Activated T-cell treated with anti-CD3 and anti-CD28 coated beads, Interleukin-2, amount 50 U/mL, for 72 hours (primary cell): ENCODE results near the gene MKKS. TPM values are rescaled to one million over a fixed set of nuclear protein-coding genes. Genes with fewer than 3 reads are reported as not detected.

Experiments
- ATAC-seq, 2 donors: fragments of 150-1000 bp; cut with Tn5 transposase; replicated peaks in 1 of 2; 2 replicates each; pipeline ENCODE4 v1.10.0; 2021; ENCODE audit warnings: moderate library complexity in 2 of 2, mild to moderate bottlenecking in 1 of 2
- DNase-seq, 2 donors: peaks; one replicate each; pipeline ENCODE4 v3.0.0; 2021 to 2022; ENCODE audit warnings: mixed read lengths in 1 of 2
- H3K27ac Mint-ChIP-seq: one replicate; pipeline ENCODE4 v1.8.0; 2022; ENCODE audit warnings: mild to moderate bottlenecking, moderate library complexity, mixed read lengths
- H3K27me3 Mint-ChIP-seq: one replicate; pipeline ENCODE4 v1.8.0; 2022; ENCODE audit warnings: low read depth, mixed read lengths
- H3K36me3 Mint-ChIP-seq, 2 donors: one replicate each; pipeline ENCODE4 v1.8.0; 2022; ENCODE audit warnings: mixed read lengths in 2 of 2, mild to moderate bottlenecking in 1 of 2; ENCODE audit not compliant: insufficient read depth in 2 of 2
- H3K4me1 Mint-ChIP-seq: one replicate; pipeline ENCODE4 v1.8.0; 2022; ENCODE audit warnings: low read depth, mixed read lengths
- H3K4me3 Mint-ChIP-seq, 2 donors: one replicate each; pipeline ENCODE4 v1.8.0; 2022; ENCODE audit warnings: mild to moderate bottlenecking in 2 of 2, mixed read lengths in 2 of 2, moderate library complexity in 2 of 2
- H3K9me3 Mint-ChIP-seq, 2 donors: one replicate each; pipeline ENCODE4 v1.8.0; 2022; ENCODE audit warnings: mixed read lengths in 2 of 2
- total RNA-seq, 2 donors: library from RNA; stranded (reverse); gene quantifications; one replicate each; pipeline ENCODE4 v1.2.3, GENCODE V29; 2022

MKKS gene
- 1 to 10 TPM; 7.7 to 9.0 TPM for total RNA-seq

DNA sequence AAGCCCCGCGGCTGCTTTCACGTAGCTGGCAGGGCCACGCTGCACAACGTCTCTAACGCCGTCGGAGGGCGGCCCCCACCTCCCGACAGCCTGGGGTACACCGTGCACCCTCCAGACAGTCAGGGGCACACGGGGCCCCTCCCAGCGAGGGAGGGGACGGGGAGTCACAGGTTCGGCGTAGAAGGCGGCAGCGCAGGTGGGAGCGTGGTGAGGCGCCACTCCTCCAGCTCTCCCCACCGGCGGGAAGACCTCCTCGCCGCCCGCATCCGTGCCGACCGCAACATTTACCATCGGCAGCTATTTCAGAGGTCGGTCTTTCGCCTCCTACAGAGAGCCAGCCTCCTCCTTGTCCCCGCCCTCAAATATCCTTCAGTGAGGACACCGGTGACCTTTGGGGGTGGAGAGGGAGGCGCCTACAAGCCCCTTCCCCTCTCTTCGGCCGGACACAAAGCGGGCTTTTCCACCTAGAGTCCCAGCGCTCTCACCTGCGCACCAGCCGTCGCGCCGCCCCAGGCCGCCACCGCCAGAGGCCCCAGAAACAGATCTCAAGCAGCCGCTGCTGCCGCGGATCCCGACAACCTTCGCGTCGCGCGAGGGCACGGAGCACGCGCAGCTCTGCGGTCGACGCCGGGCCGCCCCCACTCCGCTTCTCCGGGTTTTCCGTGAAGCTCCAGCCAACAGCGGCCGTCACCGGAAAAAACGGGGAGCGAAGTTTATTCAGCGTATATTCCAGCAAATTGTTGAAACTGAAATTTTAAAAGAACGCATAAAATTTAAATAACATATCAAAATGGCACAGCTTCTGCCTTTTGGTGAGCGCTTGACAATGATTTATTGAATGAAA is at the start of gene MKKS:
MKKS (minus strand) TSS at position 600 of the 844 bp plus-strand sequence. CDS start 20,708 bp downstream, outside the sequence.
- H3K9me3 Mint-ChIP-seq = no peaks in the 10 kb centered on the region
- H3K27me3 Mint-ChIP-seq = no peaks in the 10 kb centered on the region
- DNase-seq = peak; percentile 87 to 89
- ATAC-seq = peak; percentile 73 to 80
- peak within 1 kb of the TSS; percentile 81 to 91 for H3K4me3 Mint-ChIP-seq
- no peaks in the 10 kb centered on the region for H3K36me3 Mint-ChIP-seq
- peak within 1 kb of the TSS; percentile 82 for H3K27ac Mint-ChIP-seq
- H3K4me1 Mint-ChIP-seq = peaks cover 66% of the 10 kb centered on the region

DNA sequence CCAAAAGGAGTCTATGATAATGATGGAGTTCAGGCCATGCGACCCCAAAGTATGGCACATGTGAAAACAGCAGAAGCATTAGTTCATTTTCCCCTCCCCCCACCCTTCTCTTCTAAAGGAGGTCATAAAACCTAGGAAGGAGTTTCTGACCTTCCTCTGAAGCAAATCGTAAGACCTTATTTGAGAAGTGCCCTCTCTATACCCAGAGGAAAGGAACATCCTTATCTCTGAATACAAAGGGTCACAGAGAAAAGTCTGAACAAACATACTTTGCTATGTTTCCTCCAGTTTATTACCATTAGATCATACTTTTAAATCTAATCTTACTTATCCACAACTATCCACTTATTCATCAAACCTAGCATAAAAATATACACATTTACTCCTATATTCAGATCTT is 49.7 kb upstream of the MKKS start:
- no peaks in the 10 kb centered on the region for H3K9me3 Mint-ChIP-seq
- H3K36me3 Mint-ChIP-seq = no peaks in the 10 kb centered on the region
- no peaks in the 10 kb centered on the region for H3K27me3 Mint-ChIP-seq
- H3K4me1 Mint-ChIP-seq = peaks cover 6% of the 10 kb centered on the region
- ATAC-seq (no peak), DNase-seq (no peak)
- no peak overlapping the region for H3K27ac Mint-ChIP-seq
- no peak overlapping the region for H3K4me3 Mint-ChIP-seq

DNA sequence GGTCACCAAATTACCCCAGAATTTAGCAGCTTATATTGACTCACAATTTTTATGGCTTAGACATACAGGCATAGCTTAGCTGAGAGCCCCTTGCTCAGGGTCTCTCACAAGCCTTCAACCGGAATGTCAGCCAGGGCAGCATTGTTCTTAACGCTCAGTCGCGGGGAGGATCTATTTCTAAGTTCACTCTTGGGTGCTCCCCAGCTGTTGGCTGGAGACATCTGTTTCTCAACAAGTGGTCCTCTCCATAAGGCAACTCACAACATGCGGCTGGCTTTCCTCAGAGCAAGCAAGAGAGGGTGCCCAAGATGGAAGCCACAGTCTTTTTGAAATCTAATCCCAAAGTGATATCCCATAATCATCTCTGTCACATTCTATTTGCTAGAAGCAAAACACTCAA is 47.7 kb upstream of the MKKS start:
- Mint-ChIP-seq H3K4me3 (no peak overlapping the region), H3K9me3 (no peaks in the 10 kb centered on the region), H3K27me3 (no peaks in the 10 kb centered on the region), H3K36me3 (no peaks in the 10 kb centered on the region), H3K4me1 (peaks cover under 1% of the 10 kb centered on the region), H3K27ac (no peak overlapping the region)
- ATAC-seq (no peak), DNase-seq (no peak)

DNA sequence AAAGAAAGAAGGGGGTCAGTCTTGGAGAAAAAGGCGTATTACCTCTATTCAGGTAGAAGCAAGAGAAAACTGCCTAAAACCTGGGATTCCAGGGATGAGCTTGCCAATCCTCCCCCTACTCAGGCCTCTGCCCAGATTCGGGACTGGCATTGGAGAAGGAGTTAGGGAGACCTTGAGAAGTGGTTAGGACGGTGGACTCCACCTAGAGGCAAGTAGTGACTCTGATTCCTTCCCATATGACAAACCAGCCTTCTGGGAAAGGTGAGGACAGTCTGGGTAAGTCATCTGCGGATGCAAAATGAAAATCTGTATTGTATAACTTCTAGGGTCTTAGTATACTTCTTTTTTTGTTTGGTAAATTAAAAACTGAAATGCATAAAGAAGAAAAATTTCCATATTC is 44.9 kb upstream of the MKKS start:
- ATAC-seq = no peak
- DNase-seq = no peak
- H3K36me3 Mint-ChIP-seq = peaks cover 0 to 3% of the 10 kb centered on the region in 2 donors
- H3K4me3 Mint-ChIP-seq = no peak overlapping the region
- H3K27ac Mint-ChIP-seq = no peak overlapping the region
- no peaks in the 10 kb centered on the region for H3K27me3 Mint-ChIP-seq
- peaks cover 22% of the 10 kb centered on the region for H3K4me1 Mint-ChIP-seq
- no peaks in the 10 kb centered on the region for H3K9me3 Mint-ChIP-seq

DNA sequence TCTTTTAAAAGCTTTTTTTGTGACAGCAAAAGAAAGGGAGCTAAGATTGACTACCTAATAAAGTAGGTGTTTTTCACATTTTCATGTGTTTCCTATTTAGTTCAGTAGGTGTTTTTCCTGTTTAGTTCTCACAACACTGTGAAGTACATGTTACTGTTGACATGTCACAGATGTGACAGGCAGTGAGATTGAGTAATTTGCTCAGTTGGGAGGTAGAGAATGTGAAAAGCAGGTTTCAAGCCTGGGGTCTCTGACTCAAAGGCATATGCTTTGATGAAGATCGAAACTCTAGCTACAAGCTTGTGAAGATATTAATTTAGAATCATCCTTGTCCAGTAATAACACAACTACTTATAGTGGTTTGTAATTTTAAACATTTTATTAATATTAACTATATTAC is 44.2 kb upstream of the MKKS start:
- H3K36me3 Mint-ChIP-seq = peaks cover 0 to 3% of the 10 kb centered on the region in 2 donors
- H3K27me3 Mint-ChIP-seq = no peaks in the 10 kb centered on the region
- H3K4me3 Mint-ChIP-seq = no peak overlapping the region
- H3K9me3 Mint-ChIP-seq = no peaks in the 10 kb centered on the region
- no peak for DNase-seq
- H3K4me1 Mint-ChIP-seq = peaks cover 22% of the 10 kb centered on the region
- no peak overlapping the region for H3K27ac Mint-ChIP-seq
- peak in 1 of 2 donors; percentile 36 for ATAC-seq

DNA sequence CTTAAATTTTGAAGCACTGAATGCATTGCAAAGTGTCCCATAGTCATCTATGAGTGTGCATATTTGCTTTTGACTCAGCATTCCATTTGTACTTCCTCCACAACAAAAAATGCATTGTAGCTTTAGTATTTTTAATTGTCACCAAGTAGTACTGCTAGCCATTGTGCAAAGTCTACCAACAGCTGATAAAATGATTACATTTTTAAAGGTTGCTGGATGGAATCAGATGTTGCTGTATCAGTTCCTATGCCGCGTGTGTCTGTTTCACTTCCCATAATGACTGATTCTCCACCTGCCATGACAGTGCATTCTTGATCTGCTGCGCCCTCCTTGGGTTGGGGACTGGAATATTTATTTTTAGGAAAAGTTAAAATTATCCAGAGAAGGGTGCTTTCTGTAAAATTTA is 42.3 kb upstream of the MKKS start:
- H3K36me3 Mint-ChIP-seq = peaks cover 0 to 4% of the 10 kb centered on the region in 2 donors
- no peak for DNase-seq
- no peaks in the 10 kb centered on the region for H3K9me3 Mint-ChIP-seq
- peaks cover 22% of the 10 kb centered on the region for H3K4me1 Mint-ChIP-seq
- H3K4me3 Mint-ChIP-seq = no peak overlapping the region
- H3K27me3 Mint-ChIP-seq = no peaks in the 10 kb centered on the region
- no peak overlapping the region for H3K27ac Mint-ChIP-seq
- peak in 1 of 2 donors; percentile 28 for ATAC-seq

DNA sequence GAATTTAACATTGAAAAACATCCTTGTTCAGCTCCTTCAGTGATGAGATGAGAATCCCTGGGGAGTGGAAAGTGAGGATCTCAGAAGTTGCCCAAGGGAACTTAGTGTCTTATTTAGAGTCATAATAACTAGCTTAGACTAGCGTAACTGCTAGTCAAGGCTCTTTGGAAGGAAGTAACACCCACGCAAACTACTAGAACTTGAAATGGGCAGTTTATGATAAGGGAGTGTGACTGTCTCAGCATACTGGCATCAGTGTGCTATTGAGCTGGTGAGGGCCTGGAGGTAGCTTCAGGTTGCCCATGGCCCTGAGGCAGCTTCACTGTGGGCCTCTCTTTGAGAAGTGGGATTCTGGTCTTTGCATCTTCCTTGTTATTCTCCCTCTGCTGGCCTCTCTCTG is 41.2 kb upstream of the MKKS start:
- DNase-seq (no peak), ATAC-seq (peak in 1 of 2 donors; percentile 55)
- H3K27me3 Mint-ChIP-seq = no peaks in the 10 kb centered on the region
- H3K36me3 Mint-ChIP-seq = peaks cover 0 to 4% of the 10 kb centered on the region in 2 donors
- H3K27ac Mint-ChIP-seq = no peak overlapping the region
- no peak overlapping the region for H3K4me3 Mint-ChIP-seq
- H3K9me3 Mint-ChIP-seq = no peaks in the 10 kb centered on the region
- H3K4me1 Mint-ChIP-seq = peaks cover 22% of the 10 kb centered on the region

DNA sequence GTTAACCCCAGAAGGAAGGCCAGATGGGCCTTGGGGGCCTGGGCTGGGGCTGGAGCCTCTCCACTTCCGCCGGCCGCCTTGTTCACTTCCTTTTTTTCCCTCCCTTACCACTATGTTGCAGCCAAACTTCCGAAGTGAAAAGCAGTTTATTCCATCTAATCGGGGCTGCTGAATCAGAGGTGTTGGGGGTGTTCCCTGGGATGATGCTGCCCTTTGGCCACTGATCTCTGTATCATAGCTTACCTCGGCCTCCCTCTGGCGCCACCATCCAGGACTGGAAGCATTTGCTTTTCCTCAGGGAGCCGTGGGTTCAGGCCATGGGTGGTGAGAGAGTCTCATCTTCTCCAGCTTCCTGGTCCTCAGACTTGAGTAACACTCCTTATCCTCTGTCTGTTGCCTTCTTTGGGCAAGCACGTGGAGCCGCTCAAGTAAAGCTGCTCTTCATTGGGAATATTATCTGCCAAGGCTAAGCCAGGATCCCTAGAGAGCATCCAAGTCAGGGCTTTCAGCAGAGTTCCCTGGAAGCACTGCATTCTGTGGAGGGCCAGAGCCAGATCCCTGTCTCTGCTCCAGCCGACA is 40.7 kb upstream of the MKKS start:
- H3K4me3 Mint-ChIP-seq = no peak overlapping the region
- DNase-seq (no peak), ATAC-seq (no peak)
- H3K9me3 Mint-ChIP-seq = no peaks in the 10 kb centered on the region
- H3K27me3 Mint-ChIP-seq = no peaks in the 10 kb centered on the region
- no peak overlapping the region for H3K27ac Mint-ChIP-seq
- peaks cover 22% of the 10 kb centered on the region for H3K4me1 Mint-ChIP-seq
- peaks cover 0 to 4% of the 10 kb centered on the region in 2 donors for H3K36me3 Mint-ChIP-seq

DNA sequence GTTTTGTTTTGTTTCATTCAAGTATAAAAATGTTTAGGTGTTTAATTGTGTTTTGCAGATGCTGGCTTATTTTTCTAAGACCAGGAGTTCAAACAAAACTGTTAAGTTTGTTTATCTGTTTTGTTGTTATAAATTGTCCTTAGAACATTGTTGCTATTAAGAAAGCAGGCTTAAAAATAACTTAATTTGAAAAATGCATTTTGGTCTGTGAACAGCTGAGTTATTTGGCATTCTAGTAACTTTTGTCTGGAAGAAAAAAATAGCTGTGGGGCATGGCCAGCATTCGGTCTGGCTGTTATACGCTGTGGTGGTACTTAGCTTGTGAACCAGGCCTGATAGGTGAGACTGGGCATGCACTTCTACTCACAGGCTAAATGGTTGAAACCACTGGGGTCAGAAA is 38.8 kb upstream of the MKKS start:
- peaks cover 30% of the 10 kb centered on the region for H3K4me1 Mint-ChIP-seq
- H3K36me3 Mint-ChIP-seq = peaks cover 0 to 4% of the 10 kb centered on the region in 2 donors
- no peaks in the 10 kb centered on the region for H3K27me3 Mint-ChIP-seq
- H3K27ac Mint-ChIP-seq = no peak overlapping the region
- H3K4me3 Mint-ChIP-seq = no peak overlapping the region
- DNase-seq = no peak
- no peaks in the 10 kb centered on the region for H3K9me3 Mint-ChIP-seq
- ATAC-seq = no peak

DNA sequence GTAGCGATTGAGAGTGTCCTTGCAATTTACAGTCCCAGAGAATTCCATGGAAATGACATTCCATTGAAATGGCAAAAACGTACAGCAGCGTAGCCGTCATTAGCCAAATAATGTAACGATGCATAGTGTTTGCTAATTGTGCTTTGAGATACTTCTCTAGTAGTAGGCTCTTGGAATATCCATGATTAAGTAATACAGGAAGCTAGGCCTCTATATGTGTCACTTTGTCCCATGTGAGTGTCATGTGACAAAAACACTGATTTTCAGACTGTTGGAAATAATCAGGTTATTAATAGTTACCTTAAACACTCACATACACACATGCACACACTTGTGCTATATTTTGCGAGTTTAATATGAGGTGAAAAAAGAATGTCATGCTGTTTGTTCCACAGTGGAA is 36.3 kb upstream of the MKKS start:
- ATAC-seq = no peak
- DNase-seq = no peak
- Mint-ChIP-seq H3K27ac (no peak overlapping the region), H3K36me3 (peaks cover 0 to 4% of the 10 kb centered on the region in 2 donors), H3K27me3 (no peaks in the 10 kb centered on the region), H3K4me3 (no peak overlapping the region), H3K4me1 (peaks cover 18% of the 10 kb centered on the region), H3K9me3 (no peaks in the 10 kb centered on the region)

DNA sequence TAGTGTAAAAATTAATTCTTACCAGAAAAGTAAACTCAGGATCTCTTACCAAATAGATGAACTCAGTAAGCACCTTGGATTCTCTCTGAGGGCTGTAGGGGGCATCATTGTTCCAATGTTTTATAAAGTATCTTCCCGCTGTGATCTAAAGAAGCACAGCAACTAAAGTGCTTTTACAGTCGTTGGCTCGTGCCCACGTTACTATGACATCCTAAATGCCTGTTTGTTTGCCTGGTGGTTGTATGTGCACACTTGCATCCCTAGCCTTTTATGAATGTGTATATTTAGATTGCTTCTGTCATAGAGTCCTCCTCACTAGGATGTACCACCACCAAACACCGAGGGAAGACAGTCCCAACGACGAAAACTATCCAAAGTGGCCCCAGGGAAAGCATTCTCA is 35.6 kb upstream of the MKKS start:
- ATAC-seq = no peak
- peaks cover 11% of the 10 kb centered on the region for H3K4me1 Mint-ChIP-seq

DNA sequence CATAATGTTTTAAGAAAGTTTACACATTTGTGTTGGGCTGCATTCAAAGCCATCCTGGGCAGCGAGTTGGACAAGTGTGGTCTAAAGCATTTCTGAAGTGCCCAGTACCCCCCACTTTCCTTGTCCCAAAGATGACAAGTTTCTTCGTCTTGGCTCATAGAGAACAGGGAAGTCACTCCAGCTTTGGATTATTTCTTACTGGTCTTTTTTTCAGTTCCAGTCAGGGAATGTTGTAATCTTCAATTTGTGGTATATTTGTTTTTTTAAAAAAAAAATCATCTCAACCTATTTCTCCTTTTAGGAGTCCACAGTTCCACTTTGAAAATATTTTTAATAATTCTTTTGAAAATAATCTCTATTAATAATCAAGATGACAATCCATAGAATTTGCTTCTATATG is 35.0 kb upstream of the MKKS start:
- Mint-ChIP-seq H3K9me3 (no peaks in the 10 kb centered on the region), H3K27ac (no peak overlapping the region), H3K36me3 (peaks cover 0 to 1% of the 10 kb centered on the region in 2 donors), H3K4me3 (no peak overlapping the region), H3K27me3 (no peaks in the 10 kb centered on the region), H3K4me1 (peaks cover 8% of the 10 kb centered on the region)
- DNase-seq = no peak
- ATAC-seq = no peak

More for the DNA sequence above, 35.6 kb upstream of the MKKS start:
- no peaks in the 10 kb centered on the region for H3K27me3 Mint-ChIP-seq
- DNase-seq = peak in 1 of 2 donors; percentile 5
- peaks cover 0 to 4% of the 10 kb centered on the region in 2 donors for H3K36me3 Mint-ChIP-seq
- H3K27ac Mint-ChIP-seq = no peak overlapping the region
- no peaks in the 10 kb centered on the region for H3K9me3 Mint-ChIP-seq
- H3K4me3 Mint-ChIP-seq = no peak overlapping the region

DNA sequence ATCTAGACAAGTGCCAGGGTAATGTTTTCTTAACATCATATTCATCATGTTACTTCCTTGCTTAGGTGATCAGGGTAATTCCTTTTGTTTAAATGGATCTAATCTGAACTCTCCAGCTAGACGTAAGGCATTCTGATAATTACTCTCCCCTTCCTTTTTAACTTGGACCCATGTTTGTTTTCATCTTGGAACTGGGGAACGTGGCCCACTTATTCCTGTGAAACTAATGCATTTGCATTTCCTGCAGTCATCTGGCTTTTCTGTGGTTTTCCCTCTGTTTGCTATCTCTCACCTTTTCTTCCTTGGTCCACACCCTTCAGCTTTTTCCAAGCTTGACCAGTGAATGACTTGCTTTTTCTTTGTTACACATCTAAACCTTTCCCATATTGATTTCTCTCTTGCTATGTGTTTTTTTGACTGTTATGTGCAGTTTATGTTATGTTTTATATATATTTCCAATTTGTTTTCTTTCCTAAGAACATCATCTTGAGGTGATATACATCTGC is 34.4 kb upstream of the MKKS start:
- Mint-ChIP-seq H3K27ac (no peak overlapping the region), H3K9me3 (no peaks in the 10 kb centered on the region), H3K4me3 (no peak overlapping the region), H3K27me3 (no peaks in the 10 kb centered on the region), H3K36me3 (peaks cover 0 to 2% of the 10 kb centered on the region in 2 donors), H3K4me1 (peaks cover 13% of the 10 kb centered on the region)
- DNase-seq = no peak
- no peak for ATAC-seq
